ENCODE results near the gene GLCE. TPM values are rescaled to one million over a fixed set of nuclear protein-coding genes. Genes with fewer than 3 reads are reported as not detected.
A peak's percentile ranks its signal among the peaks of the same experiment; 100 is the strongest.
"Not testable (repeated sequence)": the region's sequence is repeated elsewhere in the genome, so short reads cannot be mapped to it uniquely, and the experiment has no call there.

The GLCE gene
- total RNA-seq, 1 experiment from 2014 or later: 12.2 TPM

DNA sequence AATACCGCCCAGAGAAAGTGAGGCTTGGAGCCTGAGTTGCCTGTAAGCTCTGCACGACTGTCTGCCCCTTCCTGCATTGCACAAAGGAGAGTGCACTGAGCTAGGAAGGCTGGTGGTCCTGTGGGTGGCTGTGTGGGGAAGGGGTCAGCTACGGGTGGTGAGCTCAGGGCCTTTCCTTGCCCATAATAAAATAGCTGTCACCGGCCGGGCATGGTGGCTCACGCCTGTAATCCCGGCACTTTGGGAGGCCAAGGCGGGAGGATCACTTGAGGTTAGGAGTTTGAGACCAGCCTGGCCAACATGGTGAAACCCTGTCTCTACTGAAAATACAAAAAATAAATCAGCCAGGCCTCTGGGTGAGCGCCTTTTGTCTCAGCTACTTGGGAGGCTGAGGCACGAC, 131.2 kb downstream of the GLCE start:
- H3K4me3 ChIP-seq, H3K36me3 ChIP-seq, H3K27me3 ChIP-seq, DNase-seq, H3K9me3 ChIP-seq: not testable (repeated sequence)

DNA sequence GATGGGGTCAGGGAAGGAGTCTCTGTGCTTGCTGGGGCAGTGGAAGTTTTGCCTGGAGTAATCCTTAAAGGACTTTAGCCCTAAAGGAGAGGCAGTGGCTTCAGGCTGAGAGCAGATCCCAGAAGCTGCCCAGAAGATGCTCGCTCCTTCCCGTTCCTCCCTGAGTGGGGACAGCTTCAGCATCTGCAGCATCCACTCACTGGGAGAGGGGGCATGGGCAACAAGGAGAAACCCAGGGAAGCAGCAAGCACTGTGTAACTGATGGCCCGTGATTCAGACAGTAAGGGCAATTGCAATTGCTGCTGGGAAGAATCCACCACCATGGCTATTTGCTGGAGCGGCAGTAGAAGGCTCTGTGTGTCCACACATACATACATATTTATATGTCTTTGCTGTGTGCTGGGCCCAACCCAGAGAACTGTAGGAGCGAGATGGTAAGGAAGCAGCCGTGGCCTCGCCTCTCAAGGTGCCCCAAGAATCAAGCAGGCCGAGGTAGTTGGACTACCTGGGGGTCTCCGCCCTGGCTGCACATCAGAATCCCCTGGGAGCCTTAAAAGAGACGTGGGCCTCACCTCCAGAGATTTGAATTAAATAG, 132.5 kb downstream of the GLCE start:
- H3K4me3 ChIP-seq: no peak overlapping the region
- no peaks in the 10 kb centered on the region for H3K9me3 ChIP-seq
- H3K36me3 ChIP-seq: no peaks in the 10 kb centered on the region
- no peaks in the 10 kb centered on the region for H3K27me3 ChIP-seq
- no peak for DNase-seq

DNA sequence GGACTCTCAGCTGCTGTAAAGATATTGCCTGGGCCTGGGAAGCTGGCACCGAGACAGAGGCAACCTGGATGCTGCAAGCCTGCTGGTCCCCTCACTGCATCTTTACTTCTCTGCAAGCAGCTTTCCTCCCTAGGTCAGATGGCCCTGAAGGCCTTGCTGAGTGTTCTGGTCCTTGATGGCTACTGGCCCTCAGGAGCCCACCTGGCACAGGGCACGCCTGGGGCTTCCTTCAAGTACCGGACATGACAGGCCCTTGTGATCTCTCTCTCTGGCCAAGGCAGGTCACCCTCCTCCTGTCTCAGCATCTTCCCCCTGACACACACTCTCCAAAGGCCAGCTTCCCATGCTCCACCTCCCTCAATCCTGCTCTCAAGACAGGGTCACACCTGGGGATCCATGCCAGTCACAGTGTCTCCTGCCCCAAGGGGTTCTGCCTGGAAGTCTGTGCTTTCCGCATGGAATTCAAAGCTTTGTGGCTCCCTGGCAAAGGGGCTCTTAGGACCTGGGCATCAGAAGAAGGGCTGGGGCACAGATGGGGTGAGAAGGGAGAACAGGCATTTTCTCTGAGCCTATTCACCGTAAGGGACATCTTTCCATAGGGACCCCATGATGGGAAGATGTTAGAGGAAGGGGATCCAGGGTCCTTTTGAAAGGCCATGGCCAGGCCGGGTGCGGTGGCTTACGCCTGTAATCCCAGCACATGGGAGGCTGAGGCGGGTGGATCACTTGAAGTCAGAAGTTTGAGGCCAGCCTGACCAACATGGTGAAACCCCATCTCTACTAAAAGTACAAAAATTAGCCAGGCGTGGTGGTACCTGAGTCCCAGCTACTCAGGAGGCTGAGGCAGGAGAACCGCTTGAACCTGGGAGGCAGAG, 133.5 kb downstream of the GLCE start:
- H3K9me3 ChIP-seq: no peaks in the 10 kb centered on the region
- H3K27me3 ChIP-seq: no peaks in the 10 kb centered on the region
- no peaks in the 10 kb centered on the region for H3K36me3 ChIP-seq
- H3K4me3 ChIP-seq: no peak overlapping the region
- no peak for DNase-seq

DNA sequence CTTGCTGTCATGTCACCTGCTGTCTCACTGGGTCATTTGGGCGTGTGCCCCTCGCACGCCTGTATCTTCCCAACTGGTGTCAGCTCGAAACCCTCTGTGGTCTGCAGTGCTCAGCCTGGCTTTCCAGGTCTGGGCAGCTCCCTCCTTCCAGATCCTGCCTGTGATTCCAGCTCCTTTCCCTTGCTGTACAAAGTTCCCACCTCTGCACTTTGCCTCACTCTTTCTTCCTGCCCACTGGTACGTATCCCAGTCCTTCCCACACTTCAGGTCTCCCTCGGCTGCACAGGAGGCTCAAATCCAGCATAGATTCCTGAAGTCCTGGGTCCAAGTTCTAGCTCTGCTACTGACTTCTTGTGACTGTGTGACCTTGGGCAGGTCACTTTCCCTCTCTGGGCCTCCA, 136.2 kb downstream of the GLCE start:
- Histone ChIP-seq H3K4me3 (no peak overlapping the region), H3K36me3 (0 out of 2 replicates have a peak, but pooled peaks cover 2% of the 10 kb centered on the region), H3K27me3 (no peaks in the 10 kb centered on the region), H3K9me3 (no peaks in the 10 kb centered on the region)
- DNase-seq: no peak

DNA sequence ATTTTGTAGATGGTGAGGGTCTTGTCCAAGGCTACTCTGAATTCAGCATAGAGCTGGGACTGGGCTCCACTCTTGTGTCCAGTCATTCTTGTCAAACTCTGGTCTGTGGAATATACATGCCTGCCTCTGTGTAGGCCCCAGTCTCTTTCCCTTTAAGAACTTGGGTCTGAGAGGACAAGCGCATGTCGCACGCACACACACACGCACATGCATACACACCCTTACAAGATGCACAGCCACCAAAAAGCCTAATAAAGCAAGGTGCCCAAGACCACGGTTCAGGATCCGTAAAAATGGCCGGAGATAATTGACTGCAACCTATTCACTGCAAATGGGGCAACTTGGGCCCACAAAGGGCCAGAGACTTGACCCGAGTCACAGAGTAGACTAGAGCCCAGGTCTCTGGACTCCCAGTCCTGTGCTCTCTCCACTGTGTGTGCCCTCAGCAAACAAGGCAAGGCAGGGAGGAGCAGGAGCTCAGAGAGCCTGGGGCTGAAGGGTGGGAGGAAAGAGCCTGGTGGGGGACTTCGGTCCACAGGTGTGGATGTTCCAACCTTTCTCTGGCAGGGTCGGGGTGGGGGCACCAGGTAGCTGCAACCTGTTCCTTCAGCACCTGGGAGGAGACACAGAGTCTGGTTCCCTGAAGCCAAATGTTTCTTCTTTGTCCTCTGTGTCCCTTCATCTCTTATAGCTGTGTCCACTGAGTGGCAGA, 137.4 kb downstream of the GLCE start:
- DNase-seq: no peak
- H3K36me3 ChIP-seq: 0 out of 2 replicates have a peak, but pooled peaks cover 2% of the 10 kb centered on the region
- H3K27me3 ChIP-seq: no peaks in the 10 kb centered on the region
- H3K4me3 ChIP-seq: no peak overlapping the region
- no peaks in the 10 kb centered on the region for H3K9me3 ChIP-seq

DNA sequence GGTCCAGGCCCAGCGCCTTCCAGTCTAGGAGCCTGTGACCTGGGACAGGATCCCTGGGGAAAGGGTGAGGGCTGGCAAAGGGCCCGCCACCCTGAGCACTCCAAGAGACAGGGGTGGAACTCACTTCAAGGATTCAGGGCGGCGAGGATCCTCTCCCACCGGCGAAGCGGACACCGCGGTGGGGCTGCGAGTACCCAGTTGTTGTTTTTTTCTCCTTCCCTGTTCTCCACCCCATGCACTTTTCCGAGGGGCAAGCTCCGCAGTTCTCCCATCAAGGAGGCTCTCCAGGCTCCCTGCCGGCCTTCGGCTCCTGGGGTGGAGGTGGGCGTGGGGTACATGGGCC, 137.9 kb downstream of the GLCE start:
- peak overlapping the region; percentile 55 for H3K4me3 ChIP-seq
- DNase-seq: no peak
- H3K36me3 ChIP-seq: 0 out of 2 replicates have a peak, but pooled peaks cover 2% of the 10 kb centered on the region
- no peaks in the 10 kb centered on the region for H3K9me3 ChIP-seq
- no peaks in the 10 kb centered on the region for H3K27me3 ChIP-seq

DNA sequence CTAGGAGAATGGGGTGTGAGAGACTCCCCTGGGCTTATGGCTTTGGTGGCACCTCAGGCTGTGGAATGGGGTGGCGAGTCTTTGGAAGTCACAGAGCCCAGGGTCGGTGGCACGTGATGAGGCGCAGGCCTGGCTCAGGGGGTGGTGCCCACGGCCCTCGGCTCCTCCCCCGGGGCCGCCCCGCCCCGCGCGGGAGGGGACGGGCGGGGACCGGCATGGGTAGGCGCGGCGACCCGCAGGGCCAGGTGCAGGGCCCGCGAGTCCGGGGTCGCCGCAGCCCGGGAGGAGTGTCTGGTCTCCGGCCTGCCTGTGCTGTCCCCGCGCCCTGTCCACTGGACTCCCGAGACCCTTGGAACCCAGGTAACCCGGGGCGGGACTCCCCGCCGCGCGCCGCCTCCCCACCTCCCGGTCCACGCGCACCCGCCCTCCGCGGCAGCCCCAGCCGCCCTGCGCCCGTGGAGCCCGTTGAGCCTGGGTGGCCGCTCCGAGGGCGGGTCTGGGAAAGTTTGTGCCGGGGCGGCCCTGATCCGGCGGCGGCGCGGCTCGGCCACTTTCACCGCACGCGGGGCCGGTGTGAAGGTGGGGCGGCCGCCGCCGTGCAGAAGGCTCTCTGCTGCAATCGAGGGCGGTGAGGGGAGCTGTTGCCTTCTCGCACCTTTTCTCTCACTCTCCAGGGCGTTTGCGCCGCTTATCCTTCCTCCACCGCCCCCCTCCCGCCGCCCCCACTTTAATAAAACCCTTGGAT, 138.4 kb downstream of the GLCE start, which contains the start of gene PAQR5:
PAQR5 (plus strand) TSS at position 216 of the 745 bp plus-strand sequence. CDS start 61,169 bp downstream, outside the sequence.
- Histone ChIP-seq H3K27me3 (no peaks in the 10 kb centered on the region), H3K36me3 (0 out of 2 replicates have a peak, but pooled peaks cover 2% of the 10 kb centered on the region), H3K9me3 (no peaks in the 10 kb centered on the region), H3K4me3 (peak within 1 kb of the TSS; percentile 55)
- DNase-seq: peak; percentile 66

DNA sequence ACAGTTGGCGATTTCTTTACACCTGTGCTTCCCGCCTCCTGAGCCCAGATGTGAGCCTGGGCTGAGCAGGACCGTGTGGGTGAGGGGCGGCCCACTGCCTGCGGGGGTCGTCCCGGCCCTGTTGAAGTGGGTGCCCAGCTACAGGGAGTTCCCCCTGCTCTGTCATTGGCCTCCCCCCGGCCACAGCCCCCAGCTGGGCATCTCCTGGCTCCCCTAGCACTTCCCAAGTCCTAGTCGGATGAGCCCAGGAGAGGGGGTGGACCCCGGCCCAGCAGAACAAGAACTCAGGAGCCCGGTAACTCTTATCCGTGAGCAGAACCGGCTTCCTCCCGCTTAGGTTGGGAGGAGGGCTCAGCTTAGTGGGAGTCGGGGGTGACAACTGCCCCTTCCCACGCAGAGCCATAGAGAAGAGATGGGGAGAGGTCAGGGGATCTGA, 139.0 kb downstream of the GLCE start:
- peak overlapping the region; percentile 55 for H3K4me3 ChIP-seq
- no peaks in the 10 kb centered on the region for H3K9me3 ChIP-seq
- no peak for DNase-seq
- no peaks in the 10 kb centered on the region for H3K27me3 ChIP-seq
- peaks cover 2% of the 10 kb centered on the region; the same call in 1 of the 2 replicates for H3K36me3 ChIP-seq

DNA sequence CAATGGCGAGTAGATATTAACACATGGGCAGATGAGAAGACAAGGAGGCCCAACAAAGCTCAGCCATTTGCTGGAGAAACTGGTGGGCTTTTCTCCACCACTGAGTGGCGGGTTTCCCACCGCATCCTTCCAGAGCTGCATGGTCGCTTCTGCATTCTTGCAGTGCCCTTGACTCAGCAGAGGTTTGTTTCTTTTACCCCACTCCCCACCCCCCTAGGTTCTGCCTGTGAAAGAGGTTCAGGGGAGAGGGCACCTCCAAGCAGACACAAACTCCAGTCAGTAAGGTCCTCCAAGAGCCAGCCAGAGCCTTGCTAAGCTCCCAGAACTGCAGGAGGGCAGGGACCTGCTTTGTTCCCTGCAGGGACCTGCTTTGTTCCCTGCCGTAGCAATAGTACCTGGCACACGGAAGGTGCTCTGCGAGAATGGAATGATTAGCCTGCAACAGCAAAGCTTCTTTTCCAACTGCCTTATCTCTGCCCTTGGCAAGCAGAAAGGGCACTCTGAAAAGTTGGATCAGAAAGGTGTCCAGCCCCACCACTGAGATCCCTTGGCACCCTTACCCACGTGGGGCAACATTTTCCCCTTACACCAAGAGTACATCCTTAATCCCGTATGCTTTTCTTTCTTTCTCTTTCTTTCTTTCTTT, 139.6 kb downstream of the GLCE start:
- no peaks in the 10 kb centered on the region for H3K27me3 ChIP-seq
- DNase-seq: no peak
- peaks cover 7% of the 10 kb centered on the region for H3K36me3 ChIP-seq
- peak overlapping the region; percentile 55; the same call in 1 of the 2 replicates for H3K4me3 ChIP-seq
- H3K9me3 ChIP-seq: no peaks in the 10 kb centered on the region

DNA sequence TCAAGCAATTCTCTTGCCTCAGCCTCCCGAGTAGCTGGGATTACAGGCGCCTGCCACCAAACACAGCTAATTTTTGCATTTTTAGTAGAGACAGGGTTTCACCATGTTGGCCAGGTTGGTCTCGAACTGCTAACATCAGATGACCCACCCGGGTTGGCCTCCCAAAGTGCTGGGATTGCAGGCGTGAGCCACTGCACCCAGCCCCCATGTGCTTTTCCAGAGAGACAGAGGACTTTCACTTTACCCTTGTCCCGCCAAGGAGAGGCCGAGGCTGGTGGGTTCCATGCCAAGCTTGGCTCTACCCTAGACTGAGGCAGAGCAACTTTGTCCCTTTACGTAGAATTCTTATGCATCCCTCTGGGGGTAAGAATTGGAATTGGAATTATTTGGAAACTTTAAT, 140.7 kb downstream of the GLCE start:
- not testable (repeated sequence) for H3K27me3 ChIP-seq, H3K4me3 ChIP-seq, H3K9me3 ChIP-seq, DNase-seq
- H3K36me3 ChIP-seq: peaks cover 12% of the 10 kb centered on the region

DNA sequence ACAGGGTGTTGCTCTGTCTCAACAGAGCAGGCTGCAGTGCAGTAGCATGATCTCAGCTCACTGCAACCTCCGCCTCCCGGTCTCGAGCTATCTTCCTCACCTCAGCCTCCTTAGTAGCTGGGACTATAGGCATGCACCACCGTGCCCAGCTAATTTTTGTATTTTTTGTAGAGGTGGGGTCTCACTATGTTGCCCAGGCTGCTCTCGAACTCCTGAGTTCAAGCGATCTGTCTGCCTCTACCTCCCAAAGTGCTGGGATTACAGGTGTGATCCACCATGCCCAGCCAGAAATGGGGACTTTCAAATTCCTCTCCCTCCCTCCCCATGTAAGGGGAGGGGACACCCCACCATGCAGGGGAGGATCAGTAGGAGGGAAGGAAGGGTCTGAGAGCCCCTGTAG, 141.7 kb downstream of the GLCE start:
- not testable (repeated sequence) for DNase-seq, H3K9me3 ChIP-seq, H3K4me3 ChIP-seq, H3K27me3 ChIP-seq
- H3K36me3 ChIP-seq: peaks cover 19% of the 10 kb centered on the region

DNA sequence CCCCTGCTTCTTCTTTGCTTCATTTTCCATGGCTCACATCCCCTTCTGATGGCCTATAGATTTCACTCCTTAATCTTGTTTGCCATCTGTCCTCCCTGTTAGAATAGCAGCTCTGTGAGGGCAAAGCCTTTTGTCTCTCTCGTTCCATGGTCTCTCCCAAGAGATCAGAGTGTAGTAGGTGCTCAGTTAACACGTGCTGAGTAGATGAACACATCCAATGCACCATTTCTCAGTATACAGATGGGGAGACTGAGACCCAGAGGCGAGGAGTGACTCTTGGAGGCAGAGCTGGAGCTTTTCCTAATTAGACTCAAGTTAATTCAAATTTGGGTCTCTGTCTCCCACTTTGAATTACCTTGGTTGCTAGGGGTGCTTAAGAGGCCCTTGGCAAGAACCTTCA, 142.5 kb downstream of the GLCE start:
- Histone ChIP-seq H3K36me3 (peaks cover 20% of the 10 kb centered on the region), H3K9me3 (no peaks in the 10 kb centered on the region), H3K4me3 (no peak overlapping the region), H3K27me3 (no peaks in the 10 kb centered on the region)
- DNase-seq: no peak

DNA sequence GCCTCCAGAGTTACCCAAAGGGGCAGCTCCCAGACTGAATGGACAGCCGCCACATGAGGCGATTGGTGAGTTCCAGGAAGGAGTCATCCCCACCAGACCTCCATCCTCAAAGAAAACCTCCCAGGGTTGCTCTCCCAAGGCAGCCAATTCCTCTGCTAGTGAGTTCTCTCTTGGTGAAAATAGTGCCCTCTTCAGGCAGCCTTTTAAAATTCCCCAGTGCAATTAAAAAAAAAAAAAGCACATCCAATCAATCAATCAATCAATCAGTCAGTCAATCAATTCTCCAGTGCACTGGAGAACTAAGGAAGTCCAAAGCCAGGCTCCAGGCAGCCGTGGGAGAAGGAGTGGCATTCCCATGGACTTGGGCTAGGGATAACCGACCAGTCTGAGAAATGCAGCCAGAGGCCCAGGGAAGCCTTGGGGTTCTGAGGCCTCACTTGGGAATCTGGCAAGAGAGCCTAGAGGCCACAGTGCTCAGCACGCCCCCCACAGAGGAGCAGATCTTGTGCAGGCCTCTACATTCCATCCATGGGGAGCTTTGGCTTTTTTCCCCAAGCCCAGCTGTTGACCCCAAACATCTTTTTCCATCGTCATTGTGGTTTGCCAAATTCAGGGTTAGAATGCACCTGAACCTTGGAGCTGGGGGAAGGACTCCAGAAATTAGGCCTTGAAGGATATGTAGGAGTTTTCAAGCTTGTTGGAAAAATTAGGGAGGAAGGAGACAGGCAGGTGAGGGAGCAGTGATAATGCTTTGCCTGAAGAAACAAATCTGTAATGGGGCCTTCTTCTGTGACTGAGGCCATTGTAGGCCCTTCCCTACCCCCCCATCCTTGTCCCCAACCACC, 143.1 kb downstream of the GLCE start:
- Histone ChIP-seq H3K27me3 (no peaks in the 10 kb centered on the region), H3K4me3 (no peak overlapping the region), H3K36me3 (peaks cover 21% of the 10 kb centered on the region), H3K9me3 (no peaks in the 10 kb centered on the region)
- DNase-seq: peak; percentile 52

DNA sequence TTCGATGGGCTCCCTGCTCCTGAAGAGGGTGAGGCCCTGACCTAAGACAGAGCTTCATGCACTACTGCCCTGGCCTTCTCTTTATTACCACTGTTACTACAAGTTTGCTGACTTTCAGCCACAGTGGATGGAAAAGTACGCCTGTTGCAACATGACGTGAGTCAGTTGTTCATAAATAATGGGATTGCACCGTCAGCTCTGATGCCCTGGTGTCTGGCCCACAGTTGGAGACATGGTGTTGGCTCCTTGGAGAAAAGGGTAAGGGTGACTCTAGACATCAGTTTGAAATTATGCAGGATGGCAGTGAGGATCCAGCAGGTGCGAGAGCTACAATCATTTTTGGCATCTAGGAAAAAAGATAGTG, 143.7 kb downstream of the GLCE start:
- Histone ChIP-seq H3K9me3 (no peaks in the 10 kb centered on the region), H3K27me3 (no peaks in the 10 kb centered on the region), H3K4me3 (no peak overlapping the region), H3K36me3 (peaks cover 21% of the 10 kb centered on the region)
- DNase-seq: peak; percentile 83

DNA sequence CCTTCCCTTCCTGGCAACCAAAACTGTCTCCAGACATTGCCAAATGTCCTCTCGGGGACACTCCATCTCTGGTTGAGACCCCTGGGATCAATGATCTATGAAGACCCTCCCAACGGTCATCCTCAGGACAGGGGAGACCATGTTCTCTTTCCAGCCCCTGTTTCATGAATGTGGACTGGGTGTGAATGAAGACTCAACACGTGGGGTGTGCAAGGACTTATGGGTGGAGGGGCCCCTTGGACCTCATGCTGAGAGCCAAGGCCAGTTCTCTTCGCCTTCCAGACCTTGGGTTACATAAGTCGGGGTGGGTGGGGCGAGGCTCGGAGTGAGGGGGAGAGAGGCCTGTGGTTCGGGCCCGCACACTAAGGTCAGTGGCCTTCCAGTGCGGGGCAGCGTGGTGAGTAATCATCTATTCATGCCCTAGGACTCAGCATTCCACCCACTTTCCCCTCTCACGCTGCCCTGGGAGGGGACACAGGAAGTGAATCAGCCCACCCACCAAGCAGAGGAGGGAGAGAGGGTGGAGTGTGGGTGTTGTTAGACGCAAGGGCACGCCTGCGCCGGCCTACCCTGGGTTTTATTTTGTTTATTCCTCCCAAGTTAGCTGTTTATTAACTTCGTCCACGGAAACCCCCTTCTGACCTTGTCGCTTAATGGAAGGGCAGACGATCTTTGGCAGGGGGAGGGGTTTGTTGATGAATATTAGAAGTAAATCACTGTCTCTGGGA, 144.9 kb downstream of the GLCE start:
- peaks cover 21% of the 10 kb centered on the region for H3K36me3 ChIP-seq
- DNase-seq: peak; percentile 99
- no peaks in the 10 kb centered on the region for H3K27me3 ChIP-seq
- H3K4me3 ChIP-seq: peak overlapping the region; percentile 15; the same call in 1 of the 2 replicates
- no peaks in the 10 kb centered on the region for H3K9me3 ChIP-seq
